Sigmoid colon (tissue), 7 donors: ENCODE results near the gene USP53. TPM values are rescaled to one million over a fixed set of nuclear protein-coding genes. Genes with fewer than 3 reads are reported as not detected.

Source experiments
- DNase-seq: peaks from one replicate; pipeline ENCODE4 v3.0.0-alpha.2; 2019
- H3K27ac ChIP-seq, 4 donors: fragments of 200-600 bp; sonication (generic); one replicate each; pipeline ENCODE4 v1.5.1; 2016 to 2019; ENCODE audit warnings: mild to moderate bottlenecking in 1 of 4
- H3K27me3 ChIP-seq, 3 donors: fragments of 200-600 bp; sonication (generic); one replicate each; pipeline ENCODE4 v1.5.1; 2019; ENCODE audit warnings: mild to moderate bottlenecking in 1 of 3
- H3K36me3 ChIP-seq, 4 donors: fragments of 200-600 bp; sonication (generic); one replicate each; pipeline ENCODE4 v1.5.1; 2016 to 2019
- H3K4me1 ChIP-seq, 4 donors: fragments of 200-600 bp; sonication (generic); one replicate each; pipeline ENCODE4 v1.5.1; 2017 to 2019
- H3K4me3 ChIP-seq, 4 donors: fragments of 200-600 bp; sonication (generic); one replicate each; pipeline ENCODE4 v1.5.1; 2017 to 2019; ENCODE audit warnings: mild to moderate bottlenecking in 2 of 4, moderate library complexity in 1 of 4
- H3K9me3 ChIP-seq, 4 donors: fragments of 200-600 bp in 3 of 4; sonication (generic) in 3 of 4; one replicate each; pipeline versions ENCODE4 v1.5.1 to v1.6.1; 2013 to 2019
- CTCF ChIP-seq, 4 experiments: fragments of 450-650 bp in 3 of 4; fragments of 200-600 bp in 1 of 4; IDR thresholded peaks; one replicate each; pipeline ENCODE4 v1.5.1; 2016 to 2019; ENCODE audit warnings: antibody characterized with exemption in 4 of 4, mild to moderate bottlenecking in 3 of 4, moderate library complexity in 2 of 4
- EP300 ChIP-seq, 4 donors: sonication (generic); formaldehyde crosslinking; IDR thresholded peaks; one replicate each; pipeline ENCODE4 v1.6.1; 2017; ENCODE audit warnings: antibody characterized with exemption in 4 of 4
- POLR2A ChIP-seq, 2 donors: fragments of 450-650 bp; IDR thresholded peaks; one replicate each; pipeline ENCODE4 v1.6.1; 2016; ENCODE audit warnings: antibody characterized with exemption in 2 of 2, mild to moderate bottlenecking in 2 of 2, moderate library complexity in 2 of 2
- POLR2AphosphoS5 ChIP-seq, 4 donors: sonication (generic); formaldehyde crosslinking; IDR thresholded peaks; one replicate each; pipeline ENCODE4 v1.6.1; 2017; ENCODE audit warnings: antibody characterized with exemption in 4 of 4
- WGBS, 2 donors: extraction: QIAGEN DNeasy Blood & Tissue Kit; methylation state at CpG; one replicate each; pipeline ENCODE4 v1.1.7; 2013; 5-methylcytosine and 5-hydroxymethylcytosine counted together
- intact Hi-C: fragments of 100-400 bp; cut with DNase I; formaldehyde crosslinking; loops from one replicate; pipeline ENCODE4 v1.15.1; 2023
- polyA plus RNA-seq, 3 donors: library from polyadenylated mRNA; stranded (reverse); fragments of 200-250 nt; gene quantifications; one replicate each; pipeline ENCODE4 v1.2.3, GENCODE V29; 2013
- total RNA-seq, 4 donors: library from RNA; depleted of rRNA; stranded (reverse); fragments of >200 nt; gene quantifications; one replicate each; pipeline ENCODE4 v1.1.0, GENCODE V29; 2016
- donor health status: healthy with polysubstance abuse.
- donor health status: Bipolar disorder and iron deficiency.
- donor health status: healthy.

USP53 gene
- total and polyA plus RNA-seq, 7 donors: 22.6 to 64.0 (median 34.7) TPM

GRCh38 chr4:119315036-119315435 is 102.5 kb downstream of the USP53 start:
- no peaks in the 10 kb centered on the region for H3K27me3 ChIP-seq
- H3K36me3 ChIP-seq: no peaks in the 10 kb centered on the region
- H3K4me1 ChIP-seq: no peaks in the 10 kb centered on the region
- TF ChIP-seq POLR2AphosphoS5 (IDR thresholded peaks at IDR 0.05): no peak
- no peak for TF ChIP-seq CTCF (IDR thresholded peaks at IDR 0.05)
- TF ChIP-seq POLR2A (IDR thresholded peaks at IDR 0.05): no peak
- no peak for TF ChIP-seq EP300 (IDR thresholded peaks at IDR 0.05)
- no peak overlapping the region for H3K27ac ChIP-seq
- 82 to 87% methylated on average over 2 of the region's 2 CpGs for WGBS, 2 donors
- DNase-seq: no peak
- intact Hi-C loops: loop anchor here (2.0 to 10.0 kb wide), 2 partner anchors 310 to 736 kb away; partner anchors contain the start of gene PDE5A
- no peaks in the 10 kb centered on the region for H3K9me3 ChIP-seq
- no peak overlapping the region for H3K4me3 ChIP-seq

GRCh38 chr4:119317990-119318389 is 105.5 kb downstream of the USP53 start:
- intact Hi-C loops: loop anchor here (10.0 kb wide), 1 partner anchor 307 kb away; the partner anchor contains the start of gene PDE5A
- no peaks in the 10 kb centered on the region for H3K27me3 ChIP-seq
- no peaks in the 10 kb centered on the region for H3K36me3 ChIP-seq
- no peak for DNase-seq
- no peak for TF ChIP-seq EP300 (IDR thresholded peaks at IDR 0.05)
- TF ChIP-seq CTCF (IDR thresholded peaks at IDR 0.05): no peak
- no peak for TF ChIP-seq POLR2AphosphoS5 (IDR thresholded peaks at IDR 0.05)
- no peak for TF ChIP-seq POLR2A (IDR thresholded peaks at IDR 0.05)
- H3K27ac ChIP-seq: no peak overlapping the region
- no peaks in the 10 kb centered on the region for H3K4me1 ChIP-seq
- WGBS, 2 donors: 73 to 74% methylated on average over 2 of the region's 2 CpGs
- H3K9me3 ChIP-seq: no peaks in the 10 kb centered on the region
- no peak overlapping the region for H3K4me3 ChIP-seq

GRCh38 chr4:119321921-119322687 is 109.6 kb downstream of the USP53 start, which contains the start of gene FABP2:
Gene FABP2, minus strand, starts transcription at chr4:119322138. Its CDS starts 36 bp downstream, at chr4:119322102.
- Histone ChIP-seq H3K27me3 (no peaks in the 10 kb centered on the region), H3K4me1 (no peaks in the 10 kb centered on the region), H3K27ac (no peak within 1 kb of the TSS), H3K4me3 (no peak within 1 kb of the TSS), H3K9me3 (no peaks in the 10 kb centered on the region), H3K36me3 (no peaks in the 10 kb centered on the region)
- DNase-seq: no peak
- intact Hi-C loops: no loop called here
- TF ChIP-seq POLR2A (IDR thresholded peaks at IDR 0.05) (no peak), CTCF (IDR thresholded peaks at IDR 0.05) (no peak), EP300 (IDR thresholded peaks at IDR 0.05) (no peak), POLR2AphosphoS5 (IDR thresholded peaks at IDR 0.05) (no peak)
- WGBS, 2 donors: 19 to 64% methylated on average over 6 of the region's 6 CpGs

- no peaks in the 10 kb centered on the region for H3K9me3 ChIP-seq
- no peak for DNase-seq
- no peaks in the 10 kb centered on the region for H3K27me3 ChIP-seq
- TF ChIP-seq EP300 (IDR thresholded peaks at IDR 0.05) (no peak), CTCF (IDR thresholded peaks at IDR 0.05) (no peak)
- no peak overlapping the region for H3K27ac ChIP-seq
- intact Hi-C loops: no loop called here
- 67 to 80% methylated on average over 2 of the region's 2 CpGs for WGBS, 2 donors
- H3K4me3 ChIP-seq: no peak overlapping the region
- H3K36me3 ChIP-seq: no peaks in the 10 kb centered on the region
- no peaks in the 10 kb centered on the region for H3K4me1 ChIP-seq
These were observed 116.2 kb downstream of the USP53 start for GRCh38 chr4:119328695-119329094.
